Astrocyte (in vitro differentiated cells and primary cell): ENCODE data around the gene SPTBN1. TPM values are rescaled to one million over a fixed set of nuclear protein-coding genes. Genes with fewer than 3 reads are reported as not detected.
A peak's percentile ranks its signal among the peaks of the same experiment; 100 is the strongest.

Experiments used
- DNase-seq: peaks from one replicate; pipeline ENCODE4 v3.0.0-alpha.2; 2010; ENCODE audit warnings: low read depth
- FAIRE-seq: peaks from 2 replicates; lab custom pipeline; 2011; peaks lifted over from hg19 to GRCh38; lab: Jason Lieb, UNC
- H2AFZ ChIP-seq: 2 replicates; pipeline ENCODE4 v1.6.0; 2012; ENCODE audit warnings: low read depth, low read length, inconsistent platforms
- H3K27ac ChIP-seq: 2 replicates; pipeline ENCODE4 v1.5.1; 2011; ENCODE audit warnings: low read depth, low read length, inconsistent platforms
- H3K27me3 ChIP-seq: 2 replicates; pipeline ENCODE4 v1.6.0; 2011; ENCODE audit warnings: low read length, inconsistent platforms; ENCODE audit not compliant: insufficient read depth
- H3K36me3 ChIP-seq: 2 replicates; pipeline ENCODE4 v1.5.1; 2011; ENCODE audit warnings: low read length, inconsistent platforms; ENCODE audit not compliant: insufficient read depth
- H3K4me1 ChIP-seq: 2 replicates; pipeline ENCODE4 v1.5.1; 2011; ENCODE audit warnings: low read length, inconsistent platforms; ENCODE audit not compliant: insufficient read depth
- H3K4me2 ChIP-seq: 2 replicates; pipeline ENCODE4 v1.6.0; 2012; ENCODE audit warnings: low read length, inconsistent platforms
- H3K4me3 ChIP-seq: 2 replicates; pipeline ENCODE4 v1.5.1; 2011; ENCODE audit warnings: low read depth, mild to moderate bottlenecking, low read length, inconsistent platforms; ENCODE audit not compliant: insufficient read depth
- H3K79me2 ChIP-seq: 2 replicates; pipeline ENCODE4 v1.6.0; 2012; ENCODE audit warnings: mild to moderate bottlenecking, low read length, inconsistent platforms; ENCODE audit not compliant: insufficient read depth
- H3K9ac ChIP-seq: 2 replicates; pipeline ENCODE4 v1.6.0; 2012; ENCODE audit warnings: mild to moderate bottlenecking, low read length, inconsistent platforms
- H3K9me3 ChIP-seq: 2 replicates; pipeline ENCODE4 v1.5.1; 2012; ENCODE audit warnings: low read depth, mild to moderate bottlenecking, low read length, inconsistent platforms; ENCODE audit not compliant: insufficient read depth
- H4K20me1 ChIP-seq: 2 replicates; pipeline ENCODE4 v1.6.0; 2012; ENCODE audit warnings: low read length, inconsistent platforms; ENCODE audit not compliant: insufficient read depth
- H3K27ac Mint-ChIP-seq: one replicate; pipeline ENCODE4 v1.8.0; 2021; ENCODE audit warnings: mild to moderate bottlenecking, mixed read lengths; ENCODE audit not compliant: unreplicated experiment
- H3K27me3 Mint-ChIP-seq: one replicate; pipeline ENCODE4 v1.8.0; 2021; ENCODE audit warnings: low read depth, mixed read lengths; ENCODE audit not compliant: unreplicated experiment
- H3K36me3 Mint-ChIP-seq: one replicate; pipeline ENCODE4 v1.8.0; 2021; ENCODE audit warnings: low read depth, mixed read lengths; ENCODE audit not compliant: unreplicated experiment
- H3K4me1 Mint-ChIP-seq: one replicate; pipeline ENCODE4 v1.8.0; 2021; ENCODE audit warnings: low read depth, mixed read lengths; ENCODE audit not compliant: unreplicated experiment
- H3K4me3 Mint-ChIP-seq: one replicate; pipeline ENCODE4 v1.8.0; 2021; ENCODE audit warnings: mild to moderate bottlenecking, moderate library complexity, mixed read lengths; ENCODE audit not compliant: unreplicated experiment
- H3K9me3 Mint-ChIP-seq: one replicate; pipeline ENCODE4 v1.8.0; 2021; ENCODE audit warnings: mild to moderate bottlenecking, mixed read lengths; ENCODE audit not compliant: unreplicated experiment
- EZH2 ChIP-seq: IDR thresholded peaks from 2 replicates; pipeline ENCODE4 v1.6.1; 2012; ENCODE audit warnings: mild to moderate bottlenecking, low read length, inconsistent platforms; ENCODE audit not compliant: insufficient read depth
- total RNA-seq: library from RNA; stranded (reverse); gene quantifications from 2 replicates; pipeline ENCODE4 v1.2.1, GENCODE V29; 2021
- TF ChIP-seq, protein P1 (sequence below): IDR thresholded peaks from 2 replicates; pipeline ENCODE4 v1.5.1; 2011; ENCODE audit warnings: low read depth, mild to moderate bottlenecking, inconsistent platforms, low read length, moderate library complexity; ENCODE audit not compliant: insufficient read depth

SPTBN1 gene
- total RNA-seq, 1 donor from 2014 or later: 311 TPM

GRCh38 chr2:54634564-54635511, 178.7 kb downstream of the SPTBN1 start:
- peak overlapping the region; percentile 95 for H3K27ac Mint-ChIP-seq
- no peaks in the 10 kb centered on the region for H4K20me1 ChIP-seq
- peak; percentile 68 for DNase-seq

DNA sequence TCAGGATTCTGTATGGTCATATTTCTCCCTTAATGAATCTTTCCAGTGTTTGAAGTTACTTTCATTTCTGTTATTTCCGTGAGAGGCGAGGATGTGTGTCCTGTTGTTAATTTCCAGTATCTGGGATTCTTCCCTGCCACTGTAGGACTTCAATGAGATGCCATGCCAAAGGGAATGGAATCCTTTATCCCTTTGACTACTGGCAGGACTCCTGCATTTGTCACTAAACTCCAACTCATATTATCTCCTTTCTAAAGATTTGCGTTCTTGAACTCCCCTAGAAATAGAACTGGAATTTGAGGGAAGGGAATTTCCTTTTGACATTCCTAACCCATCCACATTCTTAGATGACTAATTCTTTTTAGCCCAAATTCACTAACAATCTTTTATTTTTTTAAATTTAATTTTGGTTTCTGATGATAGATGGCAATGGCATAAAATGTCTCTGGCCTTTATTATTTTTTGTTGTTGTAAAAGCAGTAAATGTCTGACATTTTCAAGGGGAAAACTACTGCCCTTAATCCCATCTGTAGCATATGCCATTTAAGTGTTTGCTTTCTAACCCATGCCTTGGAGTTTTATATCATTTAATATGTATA, 179.5 kb downstream of the SPTBN1 start:
- Mint-ChIP-seq H3K27ac (peak overlapping the region; percentile 95), H3K36me3 (peaks cover 45% of the 10 kb centered on the region), H3K9me3 (no peaks in the 10 kb centered on the region), H3K27me3 (no peaks in the 10 kb centered on the region), H3K4me1 (peaks cover 52% of the 10 kb centered on the region), H3K4me3 (no peak overlapping the region)
- H4K20me1 ChIP-seq: no peaks in the 10 kb centered on the region
- no peaks in the 10 kb centered on the region for H3K9me3 ChIP-seq
- DNase-seq: peak; percentile 68
- no peak overlapping the region for H2AFZ ChIP-seq
- peaks cover 68% of the 10 kb centered on the region for H3K79me2 ChIP-seq
- no peak for TF ChIP-seq EZH2
- TF ChIP-seq, protein P1, sequence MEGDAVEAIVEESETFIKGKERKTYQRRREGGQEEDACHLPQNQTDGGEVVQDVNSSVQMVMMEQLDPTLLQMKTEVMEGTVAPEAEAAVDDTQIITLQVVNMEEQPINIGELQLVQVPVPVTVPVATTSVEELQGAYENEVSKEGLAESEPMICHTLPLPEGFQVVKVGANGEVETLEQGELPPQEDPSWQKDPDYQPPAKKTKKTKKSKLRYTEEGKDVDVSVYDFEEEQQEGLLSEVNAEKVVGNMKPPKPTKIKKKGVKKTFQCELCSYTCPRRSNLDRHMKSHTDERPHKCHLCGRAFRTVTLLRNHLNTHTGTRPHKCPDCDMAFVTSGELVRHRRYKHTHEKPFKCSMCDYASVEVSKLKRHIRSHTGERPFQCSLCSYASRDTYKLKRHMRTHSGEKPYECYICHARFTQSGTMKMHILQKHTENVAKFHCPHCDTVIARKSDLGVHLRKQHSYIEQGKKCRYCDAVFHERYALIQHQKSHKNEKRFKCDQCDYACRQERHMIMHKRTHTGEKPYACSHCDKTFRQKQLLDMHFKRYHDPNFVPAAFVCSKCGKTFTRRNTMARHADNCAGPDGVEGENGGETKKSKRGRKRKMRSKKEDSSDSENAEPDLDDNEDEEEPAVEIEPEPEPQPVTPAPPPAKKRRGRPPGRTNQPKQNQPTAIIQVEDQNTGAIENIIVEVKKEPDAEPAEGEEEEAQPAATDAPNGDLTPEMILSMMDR: no peak
- no peak overlapping the region for H3K4me3 ChIP-seq
- peak overlapping the region; percentile 64 for H3K4me2 ChIP-seq
- peaks cover 59% of the 10 kb centered on the region for H3K36me3 ChIP-seq
- peak overlapping the region; percentile 65 for H3K9ac ChIP-seq
- peak overlapping the region; percentile 87 for H3K27ac ChIP-seq
- peaks cover 45% of the 10 kb centered on the region for H3K4me1 ChIP-seq
- H3K27me3 ChIP-seq: no peaks in the 10 kb centered on the region
- no peak for FAIRE-seq

More at GRCh38 chr2:54634564-54635511, 178.7 kb downstream of the SPTBN1 start:
- H3K9me3 ChIP-seq: no peaks in the 10 kb centered on the region
- Mint-ChIP-seq H3K4me1 (peaks cover 52% of the 10 kb centered on the region), H3K36me3 (peaks cover 53% of the 10 kb centered on the region), H3K9me3 (no peaks in the 10 kb centered on the region), H3K27me3 (no peaks in the 10 kb centered on the region), H3K4me3 (peak overlapping the region; percentile 12)
- no peak for TF ChIP-seq EZH2
- TF ChIP-seq, protein P1: no peak
- H3K4me2 ChIP-seq: peak overlapping the region; percentile 64
- H3K4me1 ChIP-seq: peaks cover 51% of the 10 kb centered on the region
- H3K27ac ChIP-seq: peak overlapping the region; percentile 87
- FAIRE-seq: no peak
- no peaks in the 10 kb centered on the region for H3K27me3 ChIP-seq
- H3K4me3 ChIP-seq: no peak overlapping the region
- peaks cover 63% of the 10 kb centered on the region for H3K36me3 ChIP-seq
- peak overlapping the region; percentile 65 for H3K9ac ChIP-seq
- H3K79me2 ChIP-seq: peaks cover 68% of the 10 kb centered on the region
- H2AFZ ChIP-seq: no peak overlapping the region
